Duodenal mucosa (tissue), 2 donors: ENCODE measurements around the gene REV3L.

Experiments
- H3K27ac ChIP-seq: one replicate; pipeline ENCODE4 v1.7.0; 2013; ENCODE audit warnings: low read depth, low read length
- H3K27me3 ChIP-seq, 2 donors: one replicate each; pipeline ENCODE4 v1.7.0; 2013; ENCODE audit warnings: low read length in 2 of 2, control low read depth in 1 of 2; ENCODE audit not compliant: insufficient read depth in 2 of 2, control insufficient read depth in 1 of 2
- H3K36me3 ChIP-seq, 2 donors: one replicate each; pipeline ENCODE4 v1.7.0; 2013; ENCODE audit warnings: low read length in 2 of 2, control low read depth in 1 of 2; ENCODE audit not compliant: insufficient read depth in 2 of 2, control insufficient read depth in 1 of 2
- H3K4me1 ChIP-seq, 2 donors: one replicate each; pipeline ENCODE4 v1.7.0; 2013; ENCODE audit warnings: low read length in 2 of 2, control low read depth in 1 of 2; ENCODE audit not compliant: insufficient read depth in 2 of 2, control insufficient read depth in 1 of 2
- H3K4me3 ChIP-seq, 2 donors: one replicate each; pipeline ENCODE4 v1.7.0; 2013; ENCODE audit warnings: low read length in 2 of 2, low read depth in 1 of 2
- H3K9ac ChIP-seq, 2 donors: one replicate each; pipeline ENCODE4 v1.7.0; 2013; ENCODE audit warnings: low read length in 2 of 2, low read depth in 1 of 2
- H3K9me3 ChIP-seq, 2 donors: one replicate each; pipeline ENCODE4 v1.7.0; 2013; ENCODE audit warnings: low read length in 2 of 2, control low read depth in 1 of 2; ENCODE audit not compliant: control insufficient read depth in 1 of 2

Gene REV3L

GRCh38 chr6:111388681-111389080, 94.3 kb downstream of the REV3L start:
- Histone ChIP-seq H3K4me1 (no peaks in the 10 kb centered on the region), H3K36me3 (peaks cover 0 to 16% of the 10 kb centered on the region in 2 donors)

GRCh38 chr6:111382476-111383294, 100.3 kb downstream of the REV3L start:
- Histone ChIP-seq H3K36me3 (peaks cover 13 to 33% of the 10 kb centered on the region in 2 donors), H3K9ac (no peak overlapping the region), H3K27me3 (no peaks in the 10 kb centered on the region), H3K4me3 (no peak overlapping the region), H3K9me3 (no peaks in the 10 kb centered on the region), H3K4me1 (peaks cover 0 to 4% of the 10 kb centered on the region in 2 donors), H3K27ac (no peak overlapping the region)

More at GRCh38 chr6:111388681-111389080, 94.3 kb downstream of the REV3L start:
- no peak overlapping the region for H3K27ac ChIP-seq
- H3K4me3 ChIP-seq = no peak overlapping the region
- H3K9me3 ChIP-seq = no peaks in the 10 kb centered on the region
- H3K27me3 ChIP-seq = no peaks in the 10 kb centered on the region
- H3K9ac ChIP-seq = no peak overlapping the region

GRCh38 chr6:111381728-111382127, 101.3 kb downstream of the REV3L start:
- no peaks in the 10 kb centered on the region for H3K27me3 ChIP-seq
- H3K27ac ChIP-seq = no peak overlapping the region
- no peak overlapping the region for H3K9ac ChIP-seq
- H3K4me3 ChIP-seq = no peak overlapping the region
- no peaks in the 10 kb centered on the region for H3K9me3 ChIP-seq
- H3K36me3 ChIP-seq = peaks cover 13 to 27% of the 10 kb centered on the region in 2 donors
- peaks cover 0 to 4% of the 10 kb centered on the region in 2 donors for H3K4me1 ChIP-seq

- Histone ChIP-seq H3K4me1 (peaks cover 0 to 4% of the 10 kb centered on the region in 2 donors), H3K36me3 (peaks cover 17 to 25% of the 10 kb centered on the region in 2 donors)
These were observed 101.9 kb downstream of the REV3L start for GRCh38 chr6:111381123-111381522.

GRCh38 chr6:111379831-111380230, 103.2 kb downstream of the REV3L start:
- peaks cover 23 to 25% of the 10 kb centered on the region in 2 donors for H3K36me3 ChIP-seq
- H3K4me3 ChIP-seq = no peak overlapping the region
- H3K9ac ChIP-seq = no peak overlapping the region
- H3K27me3 ChIP-seq = no peaks in the 10 kb centered on the region
- no peak overlapping the region for H3K27ac ChIP-seq
- peaks cover 0 to 4% of the 10 kb centered on the region in 2 donors for H3K4me1 ChIP-seq
- no peaks in the 10 kb centered on the region for H3K9me3 ChIP-seq

More at GRCh38 chr6:111381123-111381522, 101.9 kb downstream of the REV3L start:
- no peaks in the 10 kb centered on the region for H3K27me3 ChIP-seq
- H3K9ac ChIP-seq = no peak overlapping the region
- H3K4me3 ChIP-seq = no peak overlapping the region
- H3K9me3 ChIP-seq = no peaks in the 10 kb centered on the region
- H3K27ac ChIP-seq = no peak overlapping the region

- Histone ChIP-seq H3K36me3 (peaks cover 23 to 29% of the 10 kb centered on the region in 2 donors), H3K27ac (no peak overlapping the region), H3K27me3 (no peaks in the 10 kb centered on the region), H3K4me3 (no peak overlapping the region), H3K9me3 (no peaks in the 10 kb centered on the region), H3K9ac (no peak overlapping the region), H3K4me1 (peaks cover 0 to 4% of the 10 kb centered on the region in 2 donors)
These were observed 103.7 kb downstream of the REV3L start for GRCh38 chr6:111379302-111379701.

- H3K4me3 ChIP-seq = no peak overlapping the region
- no peaks in the 10 kb centered on the region for H3K27me3 ChIP-seq
- H3K9ac ChIP-seq = no peak overlapping the region
- no peaks in the 10 kb centered on the region for H3K9me3 ChIP-seq
- H3K4me1 ChIP-seq = peaks cover 0 to 4% of the 10 kb centered on the region in 2 donors
- H3K36me3 ChIP-seq = peaks cover 23 to 32% of the 10 kb centered on the region in 2 donors
- no peak overlapping the region for H3K27ac ChIP-seq
These were observed 105.4 kb downstream of the REV3L start for GRCh38 chr6:111377558-111378120.

- no peak overlapping the region for H3K4me3 ChIP-seq
- no peaks in the 10 kb centered on the region for H3K27me3 ChIP-seq
- H3K9me3 ChIP-seq = no peaks in the 10 kb centered on the region
- peaks cover 3% of the 10 kb centered on the region in 2 donors for H3K36me3 ChIP-seq
- no peak overlapping the region for H3K27ac ChIP-seq
- no peak overlapping the region for H3K9ac ChIP-seq
- H3K4me1 ChIP-seq = peaks cover 0 to 5% of the 10 kb centered on the region in 2 donors
These were observed 115.5 kb downstream of the REV3L start for GRCh38 chr6:111367393-111368088.

- Histone ChIP-seq H3K4me1 (no peaks in the 10 kb centered on the region), H3K9me3 (no peaks in the 10 kb centered on the region), H3K27me3 (no peaks in the 10 kb centered on the region), H3K4me3 (no peak overlapping the region), H3K36me3 (peaks cover 5 to 13% of the 10 kb centered on the region in 2 donors), H3K27ac (no peak overlapping the region), H3K9ac (no peak overlapping the region)
These were observed 121.4 kb downstream of the REV3L start for GRCh38 chr6:111361648-111362047.

- H3K27me3 ChIP-seq = no peaks in the 10 kb centered on the region
- H3K9ac ChIP-seq = no peak overlapping the region
- no peak overlapping the region for H3K4me3 ChIP-seq
- H3K9me3 ChIP-seq = no peaks in the 10 kb centered on the region
- H3K36me3 ChIP-seq = peaks cover 5 to 28% of the 10 kb centered on the region in 2 donors
- H3K27ac ChIP-seq = no peak overlapping the region
- H3K4me1 ChIP-seq = no peaks in the 10 kb centered on the region
These were observed 124.6 kb downstream of the REV3L start for GRCh38 chr6:111358454-111358853.
